ENCODE results near the gene CD1C. TPM values are rescaled to one million over a fixed set of nuclear protein-coding genes. Genes with fewer than 3 reads are reported as not detected.
"Not testable (repeated sequence)": the region's sequence is repeated elsewhere in the genome, so short reads cannot be mapped to it uniquely, and the experiment has no call there.

Gene CD1C
- total RNA-seq, 1 donor from 2014 or later: not detected

DNA sequence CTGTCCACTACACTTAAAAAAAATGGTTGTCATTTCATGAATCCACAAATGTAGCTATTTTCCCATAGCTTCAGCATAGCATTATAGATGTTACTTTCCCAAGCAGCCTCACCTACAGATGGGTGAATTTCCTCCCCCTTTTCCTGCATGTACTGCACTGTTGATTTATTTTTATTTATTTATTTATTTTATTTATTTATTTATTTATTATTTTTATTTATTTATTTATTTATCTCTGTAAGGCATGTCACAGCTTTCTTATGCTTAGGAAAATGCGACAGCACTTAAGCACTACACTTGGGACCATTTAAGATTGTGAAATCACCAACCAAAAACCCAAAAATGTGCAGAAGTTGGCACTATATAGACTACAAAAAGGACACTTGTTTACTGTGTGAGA, 30.6 kb upstream of the CD1C start:
- peaks cover 17% of the 10 kb centered on the region for H3K27me3 Mint-ChIP-seq (ENCODE audit: low read depth, unreplicated experiment)
- TF ChIP-seq, protein P1, sequence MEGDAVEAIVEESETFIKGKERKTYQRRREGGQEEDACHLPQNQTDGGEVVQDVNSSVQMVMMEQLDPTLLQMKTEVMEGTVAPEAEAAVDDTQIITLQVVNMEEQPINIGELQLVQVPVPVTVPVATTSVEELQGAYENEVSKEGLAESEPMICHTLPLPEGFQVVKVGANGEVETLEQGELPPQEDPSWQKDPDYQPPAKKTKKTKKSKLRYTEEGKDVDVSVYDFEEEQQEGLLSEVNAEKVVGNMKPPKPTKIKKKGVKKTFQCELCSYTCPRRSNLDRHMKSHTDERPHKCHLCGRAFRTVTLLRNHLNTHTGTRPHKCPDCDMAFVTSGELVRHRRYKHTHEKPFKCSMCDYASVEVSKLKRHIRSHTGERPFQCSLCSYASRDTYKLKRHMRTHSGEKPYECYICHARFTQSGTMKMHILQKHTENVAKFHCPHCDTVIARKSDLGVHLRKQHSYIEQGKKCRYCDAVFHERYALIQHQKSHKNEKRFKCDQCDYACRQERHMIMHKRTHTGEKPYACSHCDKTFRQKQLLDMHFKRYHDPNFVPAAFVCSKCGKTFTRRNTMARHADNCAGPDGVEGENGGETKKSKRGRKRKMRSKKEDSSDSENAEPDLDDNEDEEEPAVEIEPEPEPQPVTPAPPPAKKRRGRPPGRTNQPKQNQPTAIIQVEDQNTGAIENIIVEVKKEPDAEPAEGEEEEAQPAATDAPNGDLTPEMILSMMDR (IDR thresholded peaks at IDR 0.05; ENCODE audit: insufficient read depth, low read depth, low read length): no peak
- TF ChIP-seq EZH2 (IDR thresholded peaks at IDR 0.05; ENCODE audit: insufficient read depth, low read length): no peak
- H3K36me3 ChIP-seq (ENCODE audit: insufficient read depth, low read length): no peaks in the 10 kb centered on the region
- H3K27ac Mint-ChIP-seq (ENCODE audit: unreplicated experiment): no peak overlapping the region
- H4K20me1 ChIP-seq (ENCODE audit: insufficient read depth, low read length): no peaks in the 10 kb centered on the region
- H3K79me2 ChIP-seq (ENCODE audit: insufficient read depth, low read length): no peaks in the 10 kb centered on the region
- H3K9me3 Mint-ChIP-seq (ENCODE audit: unreplicated experiment): no peaks in the 10 kb centered on the region
- no peaks in the 10 kb centered on the region for H3K9me3 ChIP-seq (ENCODE audit: insufficient read depth, low read depth, low read length)
- no peaks in the 10 kb centered on the region for H3K27me3 ChIP-seq (ENCODE audit: insufficient read depth, low read length)
- DNase-seq (ENCODE audit: low read depth): no peak
- no peak overlapping the region for H2AFZ ChIP-seq (ENCODE audit: low read depth, low read length)
- H3K4me1 ChIP-seq (ENCODE audit: insufficient read depth, low read length): no peaks in the 10 kb centered on the region
- H3K4me2 ChIP-seq (ENCODE audit: low read length): no peak overlapping the region
- H3K27ac ChIP-seq (ENCODE audit: low read depth, low read length): no peak overlapping the region
- FAIRE-seq: no peak
- H3K4me3 ChIP-seq (ENCODE audit: insufficient read depth, low read depth, low read length): no peak overlapping the region
- H3K4me3 Mint-ChIP-seq (ENCODE audit: unreplicated experiment): no peak overlapping the region
- no peak overlapping the region for H3K9ac ChIP-seq (ENCODE audit: low read length)
- H3K36me3 Mint-ChIP-seq (ENCODE audit: low read depth, unreplicated experiment): no peaks in the 10 kb centered on the region
- H3K4me1 Mint-ChIP-seq (ENCODE audit: low read depth, unreplicated experiment): no peaks in the 10 kb centered on the region

DNA sequence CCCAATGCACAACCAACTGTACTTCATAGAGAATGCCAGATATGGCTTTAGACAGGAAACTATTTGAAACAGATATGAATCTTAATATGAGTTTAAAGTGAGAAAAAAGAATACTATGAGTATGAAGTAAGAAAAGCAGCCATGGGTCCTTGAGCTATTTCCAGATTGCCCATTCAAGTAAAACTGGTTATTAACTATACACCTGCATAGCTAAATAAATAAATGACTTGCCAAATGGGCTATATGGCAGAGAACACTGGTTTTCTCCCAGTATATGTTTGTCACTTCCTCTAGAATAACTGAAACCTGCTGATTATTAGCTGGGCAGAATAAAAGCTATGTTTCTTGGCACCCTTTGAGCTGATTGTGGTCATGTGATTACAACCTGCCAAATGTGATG, 17.0 kb upstream of the CD1C start:
- no peaks in the 10 kb centered on the region for H3K9me3 Mint-ChIP-seq (ENCODE audit: unreplicated experiment)
- H3K36me3 Mint-ChIP-seq (ENCODE audit: low read depth, unreplicated experiment): no peaks in the 10 kb centered on the region
- H3K4me2 ChIP-seq (ENCODE audit: low read length): no peak overlapping the region
- no peaks in the 10 kb centered on the region for H4K20me1 ChIP-seq (ENCODE audit: insufficient read depth, low read length)
- H3K4me1 Mint-ChIP-seq (ENCODE audit: low read depth, unreplicated experiment): no peaks in the 10 kb centered on the region
- no peaks in the 10 kb centered on the region for H3K4me1 ChIP-seq (ENCODE audit: insufficient read depth, low read length)
- DNase-seq (ENCODE audit: low read depth) (no peak), FAIRE-seq (no peak)
- no peaks in the 10 kb centered on the region for H3K9me3 ChIP-seq (ENCODE audit: insufficient read depth, low read depth, low read length)
- H3K9ac ChIP-seq (ENCODE audit: low read length): no peak overlapping the region
- H2AFZ ChIP-seq (ENCODE audit: low read depth, low read length): no peak overlapping the region
- no peak overlapping the region for H3K4me3 Mint-ChIP-seq (ENCODE audit: unreplicated experiment)
- no peak overlapping the region for H3K27ac Mint-ChIP-seq (ENCODE audit: unreplicated experiment)
- no peak for TF ChIP-seq EZH2 (IDR thresholded peaks at IDR 0.05; ENCODE audit: insufficient read depth, low read length)
- TF ChIP-seq, protein P1 (IDR thresholded peaks at IDR 0.05; ENCODE audit: insufficient read depth, low read depth, low read length): no peak
- H3K27me3 ChIP-seq (ENCODE audit: insufficient read depth, low read length): no peaks in the 10 kb centered on the region
- no peak overlapping the region for H3K27ac ChIP-seq (ENCODE audit: low read depth, low read length)
- peaks cover 3% of the 10 kb centered on the region for H3K27me3 Mint-ChIP-seq (ENCODE audit: low read depth, unreplicated experiment)
- H3K79me2 ChIP-seq (ENCODE audit: insufficient read depth, low read length): no peaks in the 10 kb centered on the region
- H3K4me3 ChIP-seq (ENCODE audit: insufficient read depth, low read depth, low read length): no peak overlapping the region
- H3K36me3 ChIP-seq (ENCODE audit: insufficient read depth, low read length): no peaks in the 10 kb centered on the region

- no peaks in the 10 kb centered on the region for H3K36me3 ChIP-seq (ENCODE audit: insufficient read depth, low read length)
- H3K79me2 ChIP-seq (ENCODE audit: insufficient read depth, low read length): no peaks in the 10 kb centered on the region
- no peak for TF ChIP-seq EZH2 (IDR thresholded peaks at IDR 0.05; ENCODE audit: insufficient read depth, low read length)
- TF ChIP-seq, protein P1 (IDR thresholded peaks at IDR 0.05; ENCODE audit: insufficient read depth, low read depth, low read length): no peak
- H3K27me3 ChIP-seq (ENCODE audit: insufficient read depth, low read length): no peaks in the 10 kb centered on the region
- no peaks in the 10 kb centered on the region for H3K9me3 Mint-ChIP-seq (ENCODE audit: unreplicated experiment)
- no peaks in the 10 kb centered on the region for H4K20me1 ChIP-seq (ENCODE audit: insufficient read depth, low read length)
- no peak overlapping the region for H3K4me3 ChIP-seq (ENCODE audit: insufficient read depth, low read depth, low read length)
- no peak overlapping the region for H3K27ac ChIP-seq (ENCODE audit: low read depth, low read length)
- FAIRE-seq: no peak
- no peak overlapping the region for H3K27ac Mint-ChIP-seq (ENCODE audit: unreplicated experiment)
- H3K4me1 Mint-ChIP-seq (ENCODE audit: low read depth, unreplicated experiment): no peaks in the 10 kb centered on the region
- no peaks in the 10 kb centered on the region for H3K9me3 ChIP-seq (ENCODE audit: insufficient read depth, low read depth, low read length)
- no peak overlapping the region for H3K4me2 ChIP-seq (ENCODE audit: low read length)
- no peak for DNase-seq (ENCODE audit: low read depth)
- no peak overlapping the region for H3K9ac ChIP-seq (ENCODE audit: low read length)
- no peaks in the 10 kb centered on the region for H3K36me3 Mint-ChIP-seq (ENCODE audit: low read depth, unreplicated experiment)
- H2AFZ ChIP-seq (ENCODE audit: low read depth, low read length): no peak overlapping the region
- no peaks in the 10 kb centered on the region for H3K4me1 ChIP-seq (ENCODE audit: insufficient read depth, low read length)
- no peak overlapping the region for H3K4me3 Mint-ChIP-seq (ENCODE audit: unreplicated experiment)
- peaks cover 3% of the 10 kb centered on the region for H3K27me3 Mint-ChIP-seq (ENCODE audit: low read depth, unreplicated experiment)
Observed at GRCh38 chr1:158274797-158275196, 14.9 kb upstream of the CD1C start.

DNA sequence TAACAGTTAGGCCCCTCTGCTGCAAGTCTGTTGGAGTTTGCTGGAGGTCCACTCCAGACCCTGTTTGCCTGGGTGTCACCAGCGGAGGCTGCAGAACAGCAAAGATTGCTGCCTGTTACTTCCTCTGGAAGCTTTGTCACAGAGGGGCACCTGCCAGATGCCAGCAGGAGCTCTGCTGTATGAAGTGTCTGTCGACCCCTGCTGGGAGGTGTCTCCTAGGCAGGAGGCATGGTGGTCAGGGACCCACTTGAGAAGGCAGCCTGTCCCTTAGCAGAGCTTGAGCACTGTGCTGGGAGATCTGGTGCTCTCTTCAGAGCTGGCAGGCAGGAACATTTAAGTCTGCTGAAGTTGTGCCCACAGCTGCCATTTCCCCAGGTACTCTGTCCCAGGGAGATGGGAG, 7.3 kb upstream of the CD1C start:
- H3K79me2 ChIP-seq (ENCODE audit: insufficient read depth, low read length); H3K36me3 Mint-ChIP-seq (ENCODE audit: low read depth, unreplicated experiment); H3K27me3 ChIP-seq (ENCODE audit: insufficient read depth, low read length); H3K4me2 ChIP-seq (ENCODE audit: low read length); H3K4me3 ChIP-seq (ENCODE audit: insufficient read depth, low read depth, low read length); H3K27ac Mint-ChIP-seq (ENCODE audit: unreplicated experiment); DNase-seq (ENCODE audit: low read depth); H3K9ac ChIP-seq (ENCODE audit: low read length); FAIRE-seq; H3K4me3 Mint-ChIP-seq (ENCODE audit: unreplicated experiment); H3K36me3 ChIP-seq (ENCODE audit: insufficient read depth, low read length); H3K9me3 ChIP-seq (ENCODE audit: insufficient read depth, low read depth, low read length); H3K27ac ChIP-seq (ENCODE audit: low read depth, low read length); H2AFZ ChIP-seq (ENCODE audit: low read depth, low read length); H4K20me1 ChIP-seq (ENCODE audit: insufficient read depth, low read length); H3K9me3 Mint-ChIP-seq (ENCODE audit: unreplicated experiment); H3K4me1 ChIP-seq (ENCODE audit: insufficient read depth, low read length); H3K27me3 Mint-ChIP-seq (ENCODE audit: low read depth, unreplicated experiment): not testable (repeated sequence)
- H3K4me1 Mint-ChIP-seq (ENCODE audit: low read depth, unreplicated experiment): peaks cover 13% of the 10 kb centered on the region
